ENCODE measurements around the gene DCC.

The DCC gene

GRCh38 chr18:52715421-52715820 is 375.4 kb downstream of the DCC start:
- no peak for DNase-seq

GRCh38 chr18:52715991-52716390 is 376.0 kb downstream of the DCC start:
- DNase-seq = no peak

- no peak for DNase-seq
These were observed 377.0 kb downstream of the DCC start for GRCh38 chr18:52716973-52717372.

- no peak for DNase-seq
These were observed 382.9 kb downstream of the DCC start for GRCh38 chr18:52722904-52723303.

- DNase-seq = no peak
These were observed 383.6 kb downstream of the DCC start for GRCh38 chr18:52723550-52723970.

- no peak for DNase-seq
These were observed 391.1 kb downstream of the DCC start for GRCh38 chr18:52730972-52731619.

GRCh38 chr18:52738946-52739345 is 398.9 kb downstream of the DCC start:
- no peak for DNase-seq

- no peak for DNase-seq
These were observed 407.0 kb downstream of the DCC start for GRCh38 chr18:52746986-52747385.

GRCh38 chr18:52747869-52748268 is 407.9 kb downstream of the DCC start:
- DNase-seq = no peak

- no peak for DNase-seq
These were observed 408.3 kb downstream of the DCC start for GRCh38 chr18:52748343-52748742.

- DNase-seq = no peak
These were observed 409.5 kb downstream of the DCC start for GRCh38 chr18:52749542-52749941.

- DNase-seq = no peak
These were observed 411.0 kb downstream of the DCC start for GRCh38 chr18:52750995-52751394.

GRCh38 chr18:52764316-52764715 is 424.3 kb downstream of the DCC start:
- no peak for DNase-seq

- no peak for DNase-seq
These were observed 426.1 kb downstream of the DCC start for GRCh38 chr18:52766002-52766545.

- no peak for DNase-seq
These were observed 441.1 kb downstream of the DCC start for GRCh38 chr18:52781113-52781512.

GRCh38 chr18:52791321-52791720 is 451.3 kb downstream of the DCC start:
- no peak for DNase-seq

GRCh38 chr18:52812834-52813233 is 472.8 kb downstream of the DCC start:
- no peak for DNase-seq

GRCh38 chr18:52813635-52814416 is 473.8 kb downstream of the DCC start:
- no peak for DNase-seq

GRCh38 chr18:52815651-52816050 is 475.7 kb downstream of the DCC start:
- no peak for DNase-seq

- no peak for DNase-seq
These were observed 476.1 kb downstream of the DCC start for GRCh38 chr18:52816121-52816520.

- no peak for DNase-seq
These were observed 482.2 kb downstream of the DCC start for GRCh38 chr18:52822160-52822559.

GRCh38 chr18:52824126-52824525 is 484.1 kb downstream of the DCC start:
- DNase-seq = no peak

GRCh38 chr18:52826994-52827393 is 487.0 kb downstream of the DCC start:
- no peak for DNase-seq

- no peak for DNase-seq
These were observed 489.3 kb downstream of the DCC start for GRCh38 chr18:52829320-52829719.
